SIG-M5 (cell line): ENCODE measurements around the gene HYAL1.
A peak's percentile ranks its signal among the peaks of the same experiment; 100 is the strongest.

Experiments
- DNase-seq: peaks from one replicate; lab custom pipeline; 2025; lab: John Stamatoyannopoulos, UW

Gene HYAL1

GRCh38 chr3:50334339-50335075 is 31.1 kb upstream of the HYAL1 start:
- no peak for DNase-seq

GRCh38 chr3:50333744-50334328 is 30.5 kb upstream of the HYAL1 start:
- no peak for DNase-seq

- no peak for DNase-seq
Measured at GRCh38 chr3:50331364-50331907, 28.1 kb upstream of the HYAL1 start.

GRCh38 chr3:50330330-50330729 is 27.0 kb upstream of the HYAL1 start:
- DNase-seq: no peak

GRCh38 chr3:50327943-50328691 is 24.7 kb upstream of the HYAL1 start, which contains the start of gene TUSC2:
TUSC2 (minus strand) TSS chr3:50328223; CDS start chr3:50328099, 124 bp downstream.
- DNase-seq: peak; percentile 82

GRCh38 chr3:50327129-50327528 is 23.8 kb upstream of the HYAL1 start:
- no peak for DNase-seq

GRCh38 chr3:50326182-50326541 is 22.8 kb upstream of the HYAL1 start:
- no peak for DNase-seq

- DNase-seq: no peak
Measured at GRCh38 chr3:50325497-50326181, 22.3 kb upstream of the HYAL1 start.

- no peak for DNase-seq
Measured at GRCh38 chr3:50325113-50325480, 21.7 kb upstream of the HYAL1 start.

- DNase-seq: no peak
Measured at GRCh38 chr3:50324351-50325112, 21.2 kb upstream of the HYAL1 start.

GRCh38 chr3:50323614-50324199 is 20.3 kb upstream of the HYAL1 start:
- DNase-seq: no peak

- DNase-seq: no peak
Measured at GRCh38 chr3:50323092-50323600, 19.8 kb upstream of the HYAL1 start.

GRCh38 chr3:50322386-50323091 is 19.2 kb upstream of the HYAL1 start, which contains the start of gene HYAL2:
HYAL2 (minus strand) TSS chr3:50322745; CDS start chr3:50320489, 2,256 bp downstream.
- no peak for DNase-seq

- DNase-seq: no peak
Measured at GRCh38 chr3:50322115-50322385, 18.7 kb upstream of the HYAL1 start.

- peak; percentile 37 for DNase-seq
Measured at GRCh38 chr3:50321336-50322114, 18.2 kb upstream of the HYAL1 start.

- no peak for DNase-seq
Measured at GRCh38 chr3:50320853-50321335, 17.5 kb upstream of the HYAL1 start.

- DNase-seq: no peak
Measured at GRCh38 chr3:50319894-50320625, 16.7 kb upstream of the HYAL1 start.

GRCh38 chr3:50319181-50319893 is 16.0 kb upstream of the HYAL1 start:
- DNase-seq: no peak
